CD4-positive, alpha-beta T cell treated with Interferon gamma for 1 hour (primary cell): ENCODE measurements around the gene ATP2C1.
A peak's percentile ranks its signal among the peaks of the same experiment; 100 is the strongest.

Experiments used
- DNase-seq: peaks from one replicate; pipeline ENCODE4 v3.0.0-alpha.2; 2020

Gene ATP2C1

GRCh38 chr3:130997289-130997688 is 103.4 kb downstream of the ATP2C1 start:
- no peak for DNase-seq

DNA sequence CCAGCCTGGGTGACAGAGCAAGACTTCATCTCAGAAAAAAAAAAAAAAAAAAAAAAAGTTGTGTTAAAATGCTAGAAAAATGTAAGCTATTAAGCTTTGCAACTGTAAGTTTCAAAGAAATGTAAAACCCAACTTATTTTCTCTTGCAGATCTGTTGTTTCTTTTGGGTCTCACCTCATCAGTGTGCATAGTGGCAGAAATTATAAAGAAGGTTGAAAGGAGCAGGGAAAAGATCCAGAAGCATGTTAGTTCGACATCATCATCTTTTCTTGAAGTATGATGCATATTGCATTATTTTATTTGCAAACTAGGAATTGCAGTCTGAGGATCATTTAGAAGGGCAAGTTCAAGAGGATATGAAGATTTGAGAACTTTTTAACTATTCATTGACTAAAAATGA is 107.2 kb downstream of the ATP2C1 start:
- DNase-seq: no peak

DNA sequence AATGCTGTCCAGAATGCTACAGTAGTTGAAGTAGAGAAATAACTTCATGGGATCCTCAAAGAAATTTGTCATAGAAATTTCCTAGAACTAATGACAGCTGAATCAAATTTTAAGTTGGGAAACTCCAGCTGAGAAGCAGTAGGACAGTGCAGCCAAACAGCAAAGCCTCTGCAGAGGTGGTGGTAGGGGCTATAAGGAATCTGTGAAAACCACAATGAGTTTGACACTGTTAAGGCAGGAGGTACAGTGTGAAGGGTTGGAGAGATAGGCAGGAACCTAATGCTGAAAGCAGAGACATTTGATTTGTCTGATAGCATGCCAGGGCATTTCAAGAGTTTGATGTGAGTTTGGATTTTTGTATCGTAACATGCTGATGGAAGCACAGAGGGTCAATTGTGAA is 110.7 kb downstream of the ATP2C1 start:
- no peak for DNase-seq

DNA sequence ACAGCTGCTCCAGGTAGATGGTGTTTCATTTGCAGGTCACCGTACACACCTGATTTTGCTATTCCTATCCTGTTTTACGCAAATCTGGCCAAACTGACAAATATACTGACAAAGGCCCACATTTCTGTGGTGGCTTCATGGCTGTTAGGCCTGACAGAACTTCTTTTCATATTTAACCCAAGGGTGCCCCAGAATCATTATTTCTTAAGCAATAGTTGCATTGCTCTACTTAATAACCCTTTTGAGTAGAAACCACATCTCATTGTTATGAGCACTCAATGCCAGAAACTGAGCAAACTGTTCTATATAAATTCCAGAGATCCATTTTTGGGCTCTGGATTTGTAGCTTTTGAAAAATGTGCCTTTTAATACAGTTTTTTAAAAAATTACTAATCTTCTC is 113.4 kb downstream of the ATP2C1 start:
- no peak for DNase-seq

DNA sequence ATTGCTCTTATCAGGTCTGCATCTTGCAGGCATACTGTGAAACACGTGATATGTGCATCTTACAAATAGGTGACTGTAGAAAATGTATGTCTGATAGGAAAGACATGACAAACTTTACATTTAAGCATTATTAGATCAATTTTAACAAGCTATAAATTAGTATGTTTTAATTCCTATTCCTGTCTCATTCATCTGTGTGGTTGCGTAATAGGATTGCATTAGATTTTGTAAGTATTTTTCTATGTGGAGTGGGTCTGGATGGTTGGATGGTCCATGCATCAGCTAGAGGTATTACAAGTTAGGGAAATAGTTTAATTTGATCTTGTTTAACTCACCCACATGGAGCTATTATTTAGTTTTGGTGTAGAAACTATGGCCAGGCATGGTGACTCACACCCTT is 113.9 kb downstream of the ATP2C1 start:
- no peak for DNase-seq

DNA sequence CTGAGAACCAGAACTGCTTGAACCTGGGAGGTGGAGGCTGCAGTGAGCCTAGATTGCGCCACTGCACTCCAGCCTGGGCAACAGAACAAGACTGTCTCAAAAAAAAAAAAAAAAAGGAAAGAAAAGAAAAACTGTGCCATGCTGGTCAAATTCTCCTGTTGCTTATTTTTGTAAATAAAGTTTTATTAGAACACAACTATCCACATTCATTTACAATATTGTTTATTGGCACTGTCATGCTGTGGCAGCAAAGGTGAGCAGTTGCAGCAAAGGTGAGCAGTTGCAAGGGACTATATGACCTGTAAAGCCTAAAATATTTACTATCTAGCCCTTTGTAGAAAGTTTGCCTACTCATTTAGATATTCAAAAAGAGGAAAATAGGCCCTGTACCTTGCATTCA is 114.4 kb downstream of the ATP2C1 start:
- DNase-seq: no peak

DNA sequence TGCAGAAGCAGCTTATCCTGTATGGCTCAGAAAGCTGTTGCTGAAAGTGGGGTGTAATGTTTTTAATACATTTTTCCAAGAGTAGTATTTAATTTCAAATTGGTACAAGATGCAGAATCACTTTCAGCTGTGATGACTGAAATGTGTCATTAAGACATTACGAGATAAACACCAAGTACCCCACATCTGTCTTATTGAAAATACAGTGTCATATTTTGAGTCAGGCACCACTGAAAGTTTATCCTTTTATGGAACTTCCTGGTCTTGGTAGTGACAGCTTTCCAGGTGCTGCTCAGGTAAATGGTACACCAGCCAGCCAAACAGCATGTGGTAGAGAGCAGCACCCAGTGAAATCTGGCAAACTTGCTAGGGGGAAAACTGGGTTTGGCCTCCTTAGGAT is 115.8 kb downstream of the ATP2C1 start:
- DNase-seq: no peak

DNA sequence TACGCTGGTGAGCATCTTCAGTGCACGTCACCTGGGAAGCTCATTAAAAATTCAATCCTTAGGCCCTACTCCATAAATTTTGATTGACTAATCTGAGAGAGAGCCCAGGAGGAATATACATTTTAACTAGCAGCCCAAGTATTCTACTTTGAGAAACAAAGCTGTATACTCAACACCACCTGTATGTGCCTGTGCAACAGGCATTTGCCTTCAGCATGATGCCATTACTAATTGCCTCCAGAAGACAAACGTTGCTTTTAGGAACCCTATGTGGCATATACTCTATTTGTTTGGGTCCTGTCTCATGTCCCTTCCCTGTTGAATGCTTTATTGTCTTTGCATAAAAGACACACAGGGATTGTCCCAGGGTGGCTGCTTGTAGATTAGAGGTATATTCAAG is 125.1 kb downstream of the ATP2C1 start:
- no peak for DNase-seq

GRCh38 chr3:131020122-131020693 is 126.3 kb downstream of the ATP2C1 start:
- no peak for DNase-seq

GRCh38 chr3:131025539-131025938 is 131.7 kb downstream of the ATP2C1 start:
- no peak for DNase-seq

- peak; percentile 92 for DNase-seq
These were observed 132.7 kb downstream of the ATP2C1 start, which contains the start of the genes ASTE1 and NEK11 for GRCh38 chr3:131026321-131027151. ASTE1 (minus strand) TSS chr3:131026825; CDS start chr3:131025306, 1,519 bp downstream. NEK11 (plus strand) TSS chr3:131026877; CDS start chr3:131029709, 2,832 bp downstream.

- no peak for DNase-seq
These were observed 135.0 kb downstream of the ATP2C1 start for GRCh38 chr3:131028844-131029243.

DNA sequence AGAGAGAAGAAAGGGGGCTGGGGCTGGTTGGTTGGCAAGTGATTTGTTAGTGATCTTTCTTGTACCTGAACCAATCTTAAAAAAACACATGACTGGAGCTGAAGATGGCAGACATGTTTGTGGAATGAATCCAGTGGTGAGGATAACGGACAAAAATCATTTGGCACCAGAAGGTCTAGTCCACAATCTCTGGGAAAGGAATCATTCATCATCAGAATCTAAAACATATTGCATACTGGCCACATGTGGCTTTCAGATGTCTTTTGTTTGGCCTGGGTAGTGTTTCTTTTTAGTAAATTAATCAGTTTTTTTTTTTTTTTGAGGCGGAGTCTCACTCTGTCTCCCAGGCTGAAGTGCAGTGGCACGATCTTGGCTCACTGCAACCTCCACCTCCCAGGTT is 137.8 kb downstream of the ATP2C1 start:
- DNase-seq: no peak

DNA sequence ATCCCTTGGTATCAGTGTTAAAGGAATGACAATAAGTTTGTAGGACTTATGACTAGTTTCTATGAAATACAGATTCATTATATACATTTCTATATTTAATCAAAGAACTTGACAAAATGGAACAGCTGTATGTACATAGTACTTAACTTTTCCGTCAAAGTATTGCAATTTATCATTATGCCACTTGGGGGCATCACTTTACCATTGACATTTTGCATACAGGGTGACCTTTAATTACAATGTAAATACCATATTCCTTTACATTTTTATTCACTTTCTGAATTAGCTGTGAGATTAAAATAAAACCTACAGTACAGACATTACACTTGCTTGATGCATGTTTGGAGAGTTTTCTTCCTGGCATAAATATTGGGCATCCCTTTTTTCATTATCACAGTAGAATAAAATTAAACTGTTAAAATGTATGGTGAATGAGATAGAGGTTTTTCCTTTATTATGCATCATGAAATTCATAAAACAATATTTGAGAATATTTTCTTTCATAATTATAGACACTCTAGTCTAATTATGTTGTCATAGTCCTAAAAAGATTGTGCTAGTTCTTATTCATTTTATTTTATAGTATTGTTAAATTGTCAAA is 139.7 kb downstream of the ATP2C1 start:
- no peak for DNase-seq

DNA sequence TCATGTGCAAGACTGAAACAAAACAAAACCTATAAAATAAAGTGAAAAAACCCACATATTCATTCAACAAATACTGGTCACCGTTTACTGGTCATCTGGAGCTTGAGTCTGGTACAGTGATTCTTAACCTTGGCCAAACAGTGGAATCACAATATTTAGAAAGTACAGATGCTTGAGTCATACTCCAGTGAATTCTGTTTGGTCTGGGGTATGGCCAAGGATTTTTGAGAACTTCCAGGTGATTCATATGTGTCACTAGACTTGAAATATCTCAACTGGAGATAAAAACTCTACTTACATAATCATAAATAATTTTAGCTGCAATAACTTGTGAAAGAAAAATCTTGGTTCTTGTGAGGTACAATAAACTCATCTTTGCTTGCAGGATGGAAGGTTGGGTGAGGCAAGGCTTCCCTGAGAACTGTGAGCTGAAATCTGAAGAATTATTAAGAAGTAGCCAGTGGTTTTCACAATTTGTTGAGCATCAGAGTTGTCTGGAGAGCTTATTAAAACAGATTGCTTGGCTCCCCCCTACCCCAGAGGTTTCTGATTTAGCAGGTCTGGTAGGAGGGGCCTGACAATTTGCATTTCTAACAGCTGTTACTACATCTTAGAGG is 142.4 kb downstream of the ATP2C1 start:
- DNase-seq: no peak

GRCh38 chr3:131036986-131037385 is 143.1 kb downstream of the ATP2C1 start:
- no peak for DNase-seq

DNA sequence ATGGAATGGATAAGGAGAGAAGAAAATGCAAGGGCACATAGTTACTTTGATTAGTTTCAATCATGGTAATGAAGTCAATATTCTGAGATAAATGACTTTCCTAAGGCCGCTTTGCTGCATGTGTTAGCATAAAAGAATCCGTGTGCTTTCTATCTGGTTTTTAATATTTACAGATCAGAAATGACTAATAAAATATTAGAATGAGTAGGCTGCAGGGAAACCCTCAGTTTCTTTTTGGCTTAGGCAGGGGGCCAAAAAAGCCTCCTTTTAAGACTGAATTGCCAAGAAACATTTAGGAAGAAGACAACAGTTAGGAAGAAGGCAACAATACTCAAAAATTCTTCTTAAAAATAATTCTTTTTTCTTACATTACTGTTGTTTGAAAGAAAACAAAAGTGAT is 144.4 kb downstream of the ATP2C1 start:
- DNase-seq: no peak

DNA sequence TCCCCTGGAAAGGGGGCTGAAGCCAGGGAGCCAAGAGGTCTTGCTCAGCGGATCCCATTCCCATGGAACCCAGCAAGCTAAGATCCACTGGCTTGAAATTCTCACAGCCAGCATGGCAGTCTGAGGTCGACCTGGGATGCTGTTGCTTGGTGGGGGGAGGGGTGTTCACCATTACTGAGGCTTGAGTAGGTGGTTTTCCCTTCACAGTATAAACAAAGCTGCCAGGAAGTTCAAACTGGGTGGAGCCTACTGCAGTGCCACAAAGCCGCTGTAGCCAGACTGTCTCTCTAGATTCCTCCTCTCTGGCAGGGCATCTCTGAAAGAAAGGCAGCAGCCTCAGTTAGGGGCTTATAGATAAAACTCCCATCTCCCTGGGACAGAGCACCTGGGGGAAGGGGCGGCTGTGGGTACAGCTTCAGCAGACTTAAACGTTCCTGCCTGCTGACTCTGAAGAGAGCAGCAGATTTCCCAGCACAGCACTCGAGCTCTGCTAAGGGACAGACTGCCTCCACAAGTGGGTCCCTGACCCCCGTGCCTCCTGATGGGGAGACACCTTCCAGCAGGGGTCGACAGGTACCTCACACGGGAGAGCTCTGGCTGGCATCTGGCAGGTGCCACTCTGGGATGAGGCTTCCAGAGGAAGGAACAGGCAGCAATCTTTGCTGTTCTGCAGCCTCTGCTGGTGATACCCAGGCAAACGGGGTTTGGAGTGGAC is 148.5 kb downstream of the ATP2C1 start:
- peak; percentile 28 for DNase-seq

GRCh38 chr3:131047582-131047981 is 153.7 kb downstream of the ATP2C1 start:
- no peak for DNase-seq

GRCh38 chr3:131048030-131048429 is 154.1 kb downstream of the ATP2C1 start:
- DNase-seq: no peak

- DNase-seq: no peak
These were observed 156.1 kb downstream of the ATP2C1 start for GRCh38 chr3:131050001-131050400.

- no peak for DNase-seq
These were observed 159.4 kb downstream of the ATP2C1 start for GRCh38 chr3:131053043-131053859.
